ENCODE data around the gene TEAD1. TPM values are rescaled to one million over a fixed set of nuclear protein-coding genes. Genes with fewer than 3 reads are reported as not detected.

Gene TEAD1
- total RNA-seq, 1 donor from 2014 or later = 88.1 TPM

DNA sequence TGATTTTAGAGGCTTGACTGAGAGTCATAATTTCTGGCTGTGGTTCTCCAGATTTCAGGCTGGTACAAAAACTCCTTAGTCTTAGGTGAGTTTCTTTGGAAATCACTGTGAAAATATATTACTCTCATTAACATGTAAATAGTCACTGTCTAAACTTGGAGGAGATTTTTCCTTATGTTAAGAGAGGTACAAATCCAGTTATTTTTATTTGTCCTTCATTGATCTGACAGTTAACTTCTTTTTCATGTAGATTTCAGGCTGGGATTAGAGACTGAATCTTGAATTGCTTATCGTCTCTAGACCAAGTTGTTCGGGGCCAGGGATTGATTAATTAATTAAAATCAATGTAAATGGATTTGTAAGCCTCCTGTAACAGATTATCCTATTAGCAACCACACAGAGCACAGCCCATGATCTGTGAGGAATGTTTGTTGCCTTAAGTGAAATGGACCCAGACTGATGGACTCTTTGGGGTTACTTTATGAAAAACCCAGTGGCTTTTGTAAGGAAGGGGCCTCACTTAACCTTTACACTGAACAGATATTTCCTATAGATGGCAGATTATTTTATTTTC, 21.1 kb downstream of the TEAD1 start:
- Histone ChIP-seq H3K4me3 (ENCODE audit: low read depth, low read length) (no peak overlapping the region), H3K36me3 (ENCODE audit: control insufficient read depth, insufficient read depth, low read length) (no peaks in the 10 kb centered on the region), H3K27me3 (ENCODE audit: control insufficient read depth, insufficient read depth, low read length) (no peaks in the 10 kb centered on the region)
- no peak for DNase-seq (ENCODE audit: low read depth)
- TF ChIP-seq, protein P1, sequence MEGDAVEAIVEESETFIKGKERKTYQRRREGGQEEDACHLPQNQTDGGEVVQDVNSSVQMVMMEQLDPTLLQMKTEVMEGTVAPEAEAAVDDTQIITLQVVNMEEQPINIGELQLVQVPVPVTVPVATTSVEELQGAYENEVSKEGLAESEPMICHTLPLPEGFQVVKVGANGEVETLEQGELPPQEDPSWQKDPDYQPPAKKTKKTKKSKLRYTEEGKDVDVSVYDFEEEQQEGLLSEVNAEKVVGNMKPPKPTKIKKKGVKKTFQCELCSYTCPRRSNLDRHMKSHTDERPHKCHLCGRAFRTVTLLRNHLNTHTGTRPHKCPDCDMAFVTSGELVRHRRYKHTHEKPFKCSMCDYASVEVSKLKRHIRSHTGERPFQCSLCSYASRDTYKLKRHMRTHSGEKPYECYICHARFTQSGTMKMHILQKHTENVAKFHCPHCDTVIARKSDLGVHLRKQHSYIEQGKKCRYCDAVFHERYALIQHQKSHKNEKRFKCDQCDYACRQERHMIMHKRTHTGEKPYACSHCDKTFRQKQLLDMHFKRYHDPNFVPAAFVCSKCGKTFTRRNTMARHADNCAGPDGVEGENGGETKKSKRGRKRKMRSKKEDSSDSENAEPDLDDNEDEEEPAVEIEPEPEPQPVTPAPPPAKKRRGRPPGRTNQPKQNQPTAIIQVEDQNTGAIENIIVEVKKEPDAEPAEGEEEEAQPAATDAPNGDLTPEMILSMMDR (IDR thresholded peaks at IDR 0.05; ENCODE audit: insufficient read depth, low read length, poor library complexity, severe bottlenecking) = no peak

DNA sequence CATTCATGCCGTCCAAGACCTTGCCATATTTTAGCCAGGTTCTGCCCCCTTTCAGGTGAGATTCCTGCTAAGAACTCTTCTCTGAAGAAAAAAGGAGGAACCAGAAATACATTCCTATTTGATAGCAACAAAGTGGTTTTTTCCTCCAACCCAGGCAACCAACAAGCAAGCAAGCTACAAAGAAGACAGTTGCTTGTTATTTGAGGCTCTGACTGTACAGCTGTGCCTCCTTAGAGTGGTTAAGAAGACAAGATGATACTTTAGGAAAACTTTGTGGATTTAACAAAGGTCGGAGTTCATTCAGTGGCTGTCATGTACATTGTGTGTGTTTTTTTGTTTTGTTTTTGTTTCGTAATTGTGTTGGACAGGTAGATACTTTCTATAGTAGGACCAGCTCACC, 21.7 kb downstream of the TEAD1 start:
- TF ChIP-seq, protein P1 (IDR thresholded peaks at IDR 0.05; ENCODE audit: insufficient read depth, low read length, poor library complexity, severe bottlenecking) = no peak
- H3K36me3 ChIP-seq (ENCODE audit: control insufficient read depth, insufficient read depth, low read length) = no peaks in the 10 kb centered on the region
- H3K27me3 ChIP-seq (ENCODE audit: control insufficient read depth, insufficient read depth, low read length) = no peaks in the 10 kb centered on the region
- DNase-seq (ENCODE audit: low read depth) = no peak
- H3K4me3 ChIP-seq (ENCODE audit: low read depth, low read length) = no peak overlapping the region

DNA sequence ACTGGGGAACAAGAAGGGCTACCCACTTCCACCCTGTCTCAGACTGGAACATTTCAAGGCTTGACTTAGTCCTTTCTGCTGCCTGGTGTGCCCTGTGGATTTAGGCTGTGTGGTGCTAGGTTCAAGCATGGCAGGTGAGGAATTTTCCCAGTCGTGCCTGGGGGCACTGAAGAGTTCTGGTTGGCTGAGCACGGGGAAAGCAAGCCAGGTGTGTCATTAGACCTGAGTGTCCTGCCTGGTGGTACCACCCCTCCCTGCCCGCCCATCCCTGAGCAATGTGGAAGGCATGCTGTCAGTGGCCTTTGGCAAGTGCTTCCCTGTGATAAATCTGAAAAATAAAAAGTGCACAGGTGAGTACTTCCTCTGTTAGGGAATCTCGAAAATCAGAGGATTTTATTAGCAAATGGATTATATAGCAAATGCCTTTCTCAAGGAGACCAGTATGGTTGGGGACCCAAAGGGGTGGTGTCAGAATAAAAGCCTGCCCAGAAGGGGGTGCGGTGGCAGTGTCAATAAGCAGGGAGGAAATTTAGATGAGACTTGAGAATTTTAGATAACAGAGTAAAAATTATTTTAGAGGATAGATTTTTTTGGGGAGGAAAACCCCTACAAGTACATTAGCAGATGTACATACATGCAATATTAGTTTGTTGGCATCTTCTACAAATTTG, 22.8 kb downstream of the TEAD1 start:
- TF ChIP-seq, protein P1 (IDR thresholded peaks at IDR 0.05; ENCODE audit: insufficient read depth, low read length, poor library complexity, severe bottlenecking) = no peak
- H3K36me3 ChIP-seq (ENCODE audit: control insufficient read depth, insufficient read depth, low read length) = no peaks in the 10 kb centered on the region
- H3K4me3 ChIP-seq (ENCODE audit: low read depth, low read length) = no peak overlapping the region
- H3K27me3 ChIP-seq (ENCODE audit: control insufficient read depth, insufficient read depth, low read length) = no peaks in the 10 kb centered on the region
- no peak for DNase-seq (ENCODE audit: low read depth)

DNA sequence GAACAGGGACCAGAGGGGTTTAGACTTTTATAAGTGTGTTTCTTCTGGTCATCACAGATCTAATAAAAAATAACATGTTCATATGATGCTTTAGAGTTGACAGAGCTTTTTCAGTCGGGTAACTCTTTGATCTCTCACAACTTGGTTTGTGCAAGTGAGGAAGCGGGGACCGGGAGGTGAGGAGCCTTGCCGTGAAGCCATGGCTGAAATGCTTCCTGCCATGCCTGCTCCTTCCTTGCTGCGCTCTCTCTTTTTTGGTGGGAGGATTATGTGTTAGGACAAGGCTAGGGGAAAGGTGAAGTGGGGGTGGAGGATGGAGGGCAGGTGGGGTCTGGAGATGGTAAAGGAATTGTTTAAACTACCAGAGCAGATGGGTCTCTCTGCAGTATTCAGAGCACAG, 23.8 kb downstream of the TEAD1 start:
- TF ChIP-seq, protein P1 (IDR thresholded peaks at IDR 0.05; ENCODE audit: insufficient read depth, low read length, poor library complexity, severe bottlenecking) = no peak
- H3K4me3 ChIP-seq (ENCODE audit: low read depth, low read length) = no peak overlapping the region
- H3K27me3 ChIP-seq (ENCODE audit: control insufficient read depth, insufficient read depth, low read length) = no peaks in the 10 kb centered on the region
- no peak for DNase-seq (ENCODE audit: low read depth)
- H3K36me3 ChIP-seq (ENCODE audit: control insufficient read depth, insufficient read depth, low read length) = no peaks in the 10 kb centered on the region

DNA sequence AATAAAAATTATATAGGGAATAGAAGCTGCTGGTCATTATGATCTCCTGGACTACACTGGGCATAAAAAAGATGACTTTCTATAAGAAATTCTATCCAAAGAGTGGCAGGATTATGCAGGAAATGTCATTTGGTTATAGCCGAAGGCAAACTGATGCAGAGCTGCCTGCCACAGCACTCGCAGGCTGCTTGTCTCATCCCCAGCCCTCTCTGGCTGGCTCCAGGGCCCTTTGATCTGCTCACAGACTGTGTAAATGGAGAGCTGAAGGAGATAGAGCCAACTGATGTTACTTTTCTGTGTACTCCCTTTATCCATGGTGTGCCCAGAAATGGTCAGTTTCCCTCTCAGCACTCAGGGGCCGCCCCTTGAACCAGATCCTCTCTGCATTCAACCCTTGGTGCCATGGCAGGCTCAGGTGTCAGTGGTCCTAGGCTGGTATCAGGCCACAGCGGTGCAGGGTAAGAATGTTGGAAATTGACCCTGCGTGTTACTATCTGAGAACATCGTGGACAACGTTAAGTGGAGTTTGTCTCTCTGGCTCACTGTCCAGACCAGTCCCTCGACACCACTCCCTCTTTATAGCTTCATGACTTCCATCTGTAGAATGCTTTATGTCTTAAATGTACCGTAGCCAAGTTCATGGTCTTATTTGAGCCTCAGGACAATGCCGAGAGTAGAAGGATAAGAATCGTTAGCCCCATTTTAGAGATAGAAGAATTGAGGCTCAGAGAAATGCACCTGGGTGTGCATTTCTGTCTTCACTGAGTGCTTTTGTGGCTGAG, 27.8 kb downstream of the TEAD1 start:
- no peaks in the 10 kb centered on the region for H3K27me3 ChIP-seq (ENCODE audit: control insufficient read depth, insufficient read depth, low read length)
- H3K4me3 ChIP-seq (ENCODE audit: low read depth, low read length) = no peak overlapping the region
- no peak for DNase-seq (ENCODE audit: low read depth)
- no peaks in the 10 kb centered on the region for H3K36me3 ChIP-seq (ENCODE audit: control insufficient read depth, insufficient read depth, low read length)
- TF ChIP-seq, protein P1 (IDR thresholded peaks at IDR 0.05; ENCODE audit: insufficient read depth, low read length, poor library complexity, severe bottlenecking) = no peak
